D341Med (cell line): ENCODE measurements around the gene CENPV.
A peak's percentile ranks its signal among the peaks of the same experiment; 100 is the strongest.

Source experiments
- DNase-seq: peaks from one replicate; pipeline ENCODE4 v3.0.0; 2012; ENCODE audit warnings: low spot score

Gene CENPV

GRCh38 chr17:16361874-16362273, 8.6 kb upstream of the CENPV start:
- DNase-seq: no peak

- DNase-seq: no peak
Measured at GRCh38 chr17:16358394-16358793, 5.1 kb upstream of the CENPV start.

DNA sequence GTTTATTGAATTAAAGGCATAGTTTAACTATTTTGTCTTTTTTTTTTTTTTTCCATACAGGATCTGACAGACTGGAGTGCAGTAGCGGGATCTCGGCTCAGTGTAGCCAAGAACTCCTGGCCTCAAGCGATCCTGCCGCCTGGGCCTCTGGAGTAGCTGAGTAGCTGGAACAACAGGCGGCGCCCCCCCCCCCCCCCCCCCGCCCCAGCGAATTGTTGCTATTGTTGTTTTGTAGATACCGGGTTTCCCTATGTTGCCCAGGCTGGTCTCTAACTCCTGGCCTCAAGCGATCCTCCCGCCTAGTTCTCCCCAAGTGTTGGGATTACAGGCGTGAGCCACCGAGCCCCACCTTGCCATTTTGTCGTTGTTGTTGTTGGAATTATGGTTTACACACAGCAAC, 1.3 kb upstream of the CENPV start:
- DNase-seq: no peak

DNA sequence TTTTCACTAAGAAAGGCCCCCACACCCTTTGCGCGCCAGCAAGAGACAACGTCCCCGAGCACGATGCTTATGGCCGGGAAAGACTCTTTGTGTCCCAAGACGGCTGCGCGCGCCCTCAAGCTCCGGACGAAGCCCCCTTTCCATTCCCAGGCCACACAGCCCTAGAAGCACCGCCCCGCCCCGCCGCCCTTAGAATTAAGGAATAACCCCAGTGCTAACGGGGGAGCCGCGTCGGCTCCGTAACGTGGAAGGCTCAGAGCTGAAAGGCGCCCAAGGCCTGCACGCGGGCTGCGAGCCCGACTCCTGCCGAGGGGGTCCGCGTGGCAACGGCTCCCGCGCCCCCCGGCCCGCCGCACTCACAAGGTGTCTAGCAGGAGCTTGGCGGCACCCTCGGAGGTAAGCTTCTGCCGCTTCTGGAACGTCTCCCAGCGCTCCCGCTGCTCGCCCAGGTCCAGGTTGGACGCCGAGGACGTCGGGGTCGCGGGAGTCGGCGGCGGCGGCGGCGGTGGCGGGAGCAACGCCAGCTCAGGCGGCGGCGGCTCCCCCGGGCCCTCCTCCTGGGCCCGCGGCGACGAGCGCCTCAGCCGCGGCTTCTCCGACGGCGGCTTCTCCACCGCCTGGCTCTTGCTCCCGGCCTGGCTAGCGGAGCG, 477 bp downstream of the CENPV start:
- peak; percentile 53 for DNase-seq

GRCh38 chr17:16352303-16352666, 984 bp downstream of the CENPV start:
- peak; percentile 69 for DNase-seq

- no peak for DNase-seq
Measured at GRCh38 chr17:16351831-16352230, 1.4 kb downstream of the CENPV start.

DNA sequence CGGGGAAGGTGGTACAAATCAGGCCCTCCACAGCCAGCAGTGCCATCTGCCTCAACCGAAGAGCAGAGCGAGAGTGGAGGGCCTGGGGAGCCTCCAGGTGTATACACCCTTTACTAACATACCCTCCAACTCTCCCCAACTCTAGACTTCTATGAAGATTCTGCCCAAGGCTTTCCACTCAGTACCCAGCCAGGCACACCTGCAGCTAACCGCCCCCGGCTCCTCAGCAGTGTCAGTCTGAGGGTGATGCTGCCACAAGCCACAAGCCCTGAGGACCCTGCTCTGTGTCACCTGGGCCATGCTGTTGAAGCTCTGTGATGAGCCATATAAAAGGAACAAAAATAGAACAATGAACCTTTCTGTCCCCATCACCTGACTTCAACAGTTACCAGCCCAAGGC, 3.8 kb downstream of the CENPV start:
- DNase-seq: no peak

GRCh38 chr17:16348586-16348985, 4.7 kb downstream of the CENPV start:
- DNase-seq: no peak

DNA sequence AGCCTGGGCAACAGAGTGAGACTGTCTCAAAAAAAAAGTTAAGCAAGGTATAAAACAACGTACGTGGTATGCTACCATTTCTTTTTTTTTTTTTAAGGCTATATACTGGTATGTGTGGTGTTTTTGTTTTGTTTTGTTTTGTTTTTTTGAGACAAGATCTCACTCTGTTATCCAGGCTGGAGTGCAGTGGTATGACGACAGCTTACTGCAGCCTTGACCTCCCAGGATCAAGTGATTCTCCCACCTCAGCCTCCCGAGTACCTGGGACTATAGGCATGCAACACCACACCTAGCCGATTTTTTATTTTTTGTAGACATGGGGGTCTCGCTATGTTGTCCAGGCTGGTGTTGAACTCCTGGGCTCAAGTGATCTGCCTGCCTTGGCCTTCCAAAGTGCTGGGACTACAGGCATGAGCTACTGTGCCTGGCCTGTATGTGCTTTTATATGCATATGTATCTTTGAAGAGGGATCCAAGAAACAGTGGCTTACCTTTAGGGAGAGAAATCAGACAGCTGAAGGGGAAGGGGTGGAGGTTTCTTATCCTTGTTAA, 6.5 kb downstream of the CENPV start:
- no peak for DNase-seq

- no peak for DNase-seq
Measured at GRCh38 chr17:16345565-16345964, 7.7 kb downstream of the CENPV start.

- no peak for DNase-seq
Measured at GRCh38 chr17:16343569-16343968, 9.7 kb downstream of the CENPV start.

DNA sequence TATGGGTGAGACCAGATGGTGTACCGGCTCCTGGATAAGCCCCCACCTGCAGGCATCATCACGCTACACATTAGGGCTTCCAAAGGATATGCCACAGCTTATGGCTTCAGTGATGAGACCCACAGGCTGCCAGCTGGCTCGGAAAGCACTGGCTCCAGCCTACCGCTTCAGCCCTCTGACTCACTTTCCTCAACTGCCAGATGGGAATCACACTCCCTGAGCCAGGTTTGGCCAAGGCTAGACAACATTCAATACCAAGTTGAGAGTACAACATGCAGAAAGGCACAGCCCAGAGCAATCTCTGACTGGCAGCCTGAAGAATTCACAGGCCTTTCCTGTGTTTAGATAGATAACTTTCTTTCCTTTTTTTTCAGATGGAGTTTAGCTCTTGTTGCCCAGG, 10.3 kb downstream of the CENPV start:
- DNase-seq: no peak

GRCh38 chr17:16339959-16340358, 13.3 kb downstream of the CENPV start:
- DNase-seq: no peak

- no peak for DNase-seq
Measured at GRCh38 chr17:16339402-16339801, 13.9 kb downstream of the CENPV start.

DNA sequence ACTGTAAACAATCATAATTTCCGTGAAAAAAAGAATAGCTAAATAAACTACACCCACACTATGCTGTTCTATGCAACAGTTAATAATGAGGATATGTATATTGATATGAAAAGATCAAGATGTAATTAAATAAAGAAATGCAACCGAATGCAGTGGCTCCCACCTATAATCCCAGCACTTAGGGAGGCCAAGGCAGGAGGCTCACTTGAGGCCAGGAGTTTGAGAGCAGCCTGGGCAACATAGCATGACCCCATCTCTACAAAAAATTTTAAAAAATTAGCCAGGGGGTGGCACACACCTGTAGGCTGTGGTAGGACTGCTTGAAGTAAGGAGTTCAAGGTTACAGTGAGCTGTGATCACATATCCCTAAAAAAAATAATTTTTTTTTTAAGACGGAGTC, 14.9 kb downstream of the CENPV start:
- no peak for DNase-seq

- no peak for DNase-seq
Measured at GRCh38 chr17:16329519-16330271, 23.6 kb downstream of the CENPV start.

DNA sequence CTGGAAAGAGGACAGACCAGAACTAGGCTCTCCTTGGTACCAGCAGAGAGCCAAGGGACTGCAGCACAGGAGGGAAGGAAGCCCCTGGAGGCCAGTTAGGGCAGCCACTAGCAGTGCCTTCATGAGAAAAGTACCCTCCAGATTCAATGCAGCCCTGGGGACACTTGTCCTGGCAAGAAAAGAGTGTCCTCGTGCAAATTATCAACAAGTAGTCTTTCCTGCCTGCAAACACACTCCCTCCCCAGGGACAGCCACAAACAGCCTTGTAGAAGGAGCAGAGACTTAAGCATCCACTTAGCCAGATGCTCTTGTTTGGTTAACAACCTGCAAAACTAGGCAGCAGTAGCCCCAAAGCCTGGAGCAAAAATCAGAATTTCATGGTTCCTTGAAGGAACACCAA, 24.3 kb downstream of the CENPV start:
- DNase-seq: peak; percentile 46

DNA sequence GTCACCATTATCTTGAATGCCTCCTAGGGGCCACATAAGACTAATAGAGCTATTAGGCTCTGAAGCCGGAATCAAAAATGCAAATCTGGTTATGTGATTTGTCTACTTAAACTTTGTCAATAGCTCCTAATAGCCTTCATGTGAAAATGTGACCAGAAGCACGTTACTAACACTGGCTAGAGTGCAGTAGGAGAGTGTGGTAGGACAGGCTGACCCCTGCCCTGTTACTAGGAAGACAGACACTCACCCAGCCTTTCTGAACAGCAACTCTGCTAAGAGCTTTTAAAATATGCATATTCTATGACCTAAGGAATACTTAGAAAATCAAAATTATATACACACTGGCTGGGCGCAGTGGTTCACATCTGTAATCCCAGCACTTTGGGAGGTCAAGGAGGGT, 26.3 kb downstream of the CENPV start:
- DNase-seq: no peak

- no peak for DNase-seq
Measured at GRCh38 chr17:16325964-16326363, 27.3 kb downstream of the CENPV start.

DNA sequence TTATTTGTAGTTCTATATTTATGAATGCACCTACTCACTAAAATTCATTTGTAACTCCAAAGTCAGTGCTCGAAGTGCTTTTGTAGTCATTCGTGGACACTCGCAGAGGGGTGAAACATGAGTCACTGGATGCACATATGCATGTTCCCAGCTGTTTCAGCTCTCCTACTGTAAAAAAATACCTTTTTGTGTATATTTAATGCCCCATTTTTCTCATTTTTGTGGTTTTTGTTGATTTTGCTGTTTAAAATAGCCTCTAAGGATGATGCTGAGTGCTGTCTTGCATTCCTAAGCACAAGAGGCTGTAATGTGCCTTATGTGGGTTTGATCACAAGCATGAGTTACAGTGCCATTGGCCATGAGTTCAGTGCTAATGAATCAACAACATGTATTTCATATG, 30.6 kb downstream of the CENPV start:
- DNase-seq: no peak

- no peak for DNase-seq
Measured at GRCh38 chr17:16319969-16320368, 33.3 kb downstream of the CENPV start.

- DNase-seq: no peak
Measured at GRCh38 chr17:16314859-16315258, 38.4 kb downstream of the CENPV start.

DNA sequence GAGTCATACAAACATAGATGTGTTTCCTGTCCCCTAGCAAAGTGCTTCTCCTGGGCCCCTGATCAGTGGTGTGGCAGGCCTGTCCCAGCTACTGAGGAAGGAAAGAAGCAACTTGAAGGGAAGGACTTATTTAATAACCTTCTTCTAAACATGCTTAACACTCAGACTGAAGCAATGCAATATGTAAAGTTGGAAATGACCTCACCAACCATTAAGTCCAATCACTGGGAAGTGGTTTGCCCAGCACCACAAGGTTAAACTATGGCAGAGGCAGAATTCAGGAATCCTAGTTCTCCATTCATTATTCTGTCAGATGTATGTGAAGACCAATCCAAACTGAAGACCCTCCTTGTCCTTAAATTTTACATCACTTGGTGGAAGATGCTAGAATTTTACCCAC, 39.1 kb downstream of the CENPV start:
- DNase-seq: no peak
